ENCODE results near the gene SYAP1. TPM values are rescaled to one million over a fixed set of nuclear protein-coding genes. Genes with fewer than 3 reads are reported as not detected.
"Not testable (repeated sequence)": the region's sequence is repeated elsewhere in the genome, so short reads cannot be mapped to it uniquely, and the experiment has no call there.

The SYAP1 gene
- total RNA-seq, 4 donors from 2014 or later = 10.6 to 26.4 (median 16.9) TPM

GRCh38 chrX:16778545-16778944 lies 59.1 kb downstream of the SYAP1 start:
- no peak for DNase-seq
- intact Hi-C loops (cut with DNase I; ENCODE audit: low total_unique reads) (no loop called here), in situ Hi-C loops (cut with MboI; ENCODE audit: low sequenced_read_pairs in 4 of 4) (no loop called here)
- Histone ChIP-seq H3K27me3 (no peaks in the 10 kb centered on the region), H3K4me3 (no peak overlapping the region), H3K4me1 (no peaks in the 10 kb centered on the region), H3K27ac (no peak overlapping the region), H3K9me3 (no peaks in the 10 kb centered on the region), H3K36me3 (no peaks in the 10 kb centered on the region)
- TF ChIP-seq POLR2A (IDR thresholded peaks at IDR 0.05) = no peak
- no peak for TF ChIP-seq CTCF (IDR thresholded peaks at IDR 0.05 in 4 of 5, conservative IDR thresholded peaks at IDR 0.05 in 1 of 5)
- no peak for ATAC-seq

- in situ Hi-C loops (cut with MboI; ENCODE audit: low sequenced_read_pairs in 4 of 4) (no loop called here), intact Hi-C loops (cut with DNase I; ENCODE audit: low total_unique reads) (no loop called here)
- H3K27ac ChIP-seq = no peak overlapping the region
- no peak for ATAC-seq
- no peaks in the 10 kb centered on the region for H3K4me1 ChIP-seq
- no peaks in the 10 kb centered on the region for H3K27me3 ChIP-seq
- no peaks in the 10 kb centered on the region for H3K36me3 ChIP-seq
- DNase-seq = no peak
- no peak overlapping the region for H3K4me3 ChIP-seq
- TF ChIP-seq CTCF (IDR thresholded peaks at IDR 0.05 in 4 of 5, conservative IDR thresholded peaks at IDR 0.05 in 1 of 5) = no peak
- no peak for TF ChIP-seq POLR2A (IDR thresholded peaks at IDR 0.05)
- H3K9me3 ChIP-seq = no peaks in the 10 kb centered on the region
These were observed 59.6 kb downstream of the SYAP1 start for GRCh38 chrX:16778993-16779392.

- H3K36me3 ChIP-seq; DNase-seq; H3K27ac ChIP-seq; ATAC-seq; H3K4me3 ChIP-seq; H3K27me3 ChIP-seq; intact Hi-C loops (cut with DNase I; ENCODE audit: low total_unique reads); H3K4me1 ChIP-seq; H3K9me3 ChIP-seq: not testable (repeated sequence)
- in situ Hi-C loops (cut with MboI; ENCODE audit: low sequenced_read_pairs in 4 of 4) = loop anchor here in 1 of 4 donors (10.0 kb wide), 1 partner anchor 55 kb away; no protein-coding TSS in a partner anchor
These were observed 60.4 kb downstream of the SYAP1 start for GRCh38 chrX:16779815-16780214.

DNA sequence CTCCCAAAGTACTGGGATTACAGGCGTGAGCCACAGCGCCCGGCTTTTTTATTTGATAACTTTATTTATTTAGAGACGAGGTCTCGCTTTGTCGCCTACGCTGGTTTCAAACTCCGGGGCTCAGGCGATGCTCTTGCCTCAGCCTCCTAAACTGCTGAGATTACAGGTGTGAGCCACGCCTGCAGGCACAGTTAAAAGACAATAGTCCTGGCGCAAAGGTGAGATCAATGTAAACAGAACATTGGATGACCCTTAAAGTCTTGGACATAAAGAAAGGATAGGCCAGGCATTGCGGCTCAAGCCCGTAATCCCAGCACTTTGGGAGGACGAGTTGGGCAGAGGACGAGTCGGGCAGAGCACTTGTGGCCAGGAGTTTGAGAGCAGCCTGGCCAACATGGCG lies 64.0 kb downstream of the SYAP1 start:
- Histone ChIP-seq H3K36me3 (no peaks in the 10 kb centered on the region), H3K27ac (no peak overlapping the region), H3K4me3 (no peak overlapping the region), H3K4me1 (peaks cover 3 to 7% of the 10 kb centered on the region in 2 donors), H3K9me3 (no peaks in the 10 kb centered on the region), H3K27me3 (no peaks in the 10 kb centered on the region)
- no peak for TF ChIP-seq POLR2A (IDR thresholded peaks at IDR 0.05)
- TF ChIP-seq CTCF (IDR thresholded peaks at IDR 0.05 in 4 of 5, conservative IDR thresholded peaks at IDR 0.05 in 1 of 5) = no peak
- ATAC-seq (no peak), DNase-seq (no peak)
- intact Hi-C loops (cut with DNase I; ENCODE audit: low total_unique reads) (no loop called here), in situ Hi-C loops (cut with MboI; ENCODE audit: low sequenced_read_pairs in 4 of 4) (loop anchor here in 1 of 4 donors (10.0 kb wide), 1 partner anchor 59 kb away; no protein-coding TSS in a partner anchor)

GRCh38 chrX:16784440-16784839 lies 65.0 kb downstream of the SYAP1 start:
- in situ Hi-C loops (cut with MboI; ENCODE audit: low sequenced_read_pairs in 4 of 4) = loop anchor here in 1 of 4 donors (10.0 kb wide), 1 partner anchor 60 kb away; no protein-coding TSS in a partner anchor
- H3K4me1 ChIP-seq; intact Hi-C loops (cut with DNase I; ENCODE audit: low total_unique reads): not testable (repeated sequence)

More at GRCh38 chrX:16784440-16784839, 65.0 kb downstream of the SYAP1 start:
- not testable (repeated sequence) for H3K27ac ChIP-seq, ATAC-seq, H3K9me3 ChIP-seq, H3K36me3 ChIP-seq, H3K27me3 ChIP-seq, DNase-seq, H3K4me3 ChIP-seq
